HG03565 (cell line): ENCODE measurements around the gene INPP5J.
"Not testable (repeated sequence)": the region's sequence is repeated elsewhere in the genome, so short reads cannot be mapped to it uniquely, and the experiment has no call there.

ENCODE experiments used
- ATAC-seq: cut with Tn5 transposase; IDR thresholded peaks from one replicate; pipeline ENCODE4 v1.9.1; 2021; ENCODE audit warnings: mild to moderate bottlenecking, moderate library complexity; ENCODE audit not compliant: unreplicated experiment

INPP5J gene

DNA sequence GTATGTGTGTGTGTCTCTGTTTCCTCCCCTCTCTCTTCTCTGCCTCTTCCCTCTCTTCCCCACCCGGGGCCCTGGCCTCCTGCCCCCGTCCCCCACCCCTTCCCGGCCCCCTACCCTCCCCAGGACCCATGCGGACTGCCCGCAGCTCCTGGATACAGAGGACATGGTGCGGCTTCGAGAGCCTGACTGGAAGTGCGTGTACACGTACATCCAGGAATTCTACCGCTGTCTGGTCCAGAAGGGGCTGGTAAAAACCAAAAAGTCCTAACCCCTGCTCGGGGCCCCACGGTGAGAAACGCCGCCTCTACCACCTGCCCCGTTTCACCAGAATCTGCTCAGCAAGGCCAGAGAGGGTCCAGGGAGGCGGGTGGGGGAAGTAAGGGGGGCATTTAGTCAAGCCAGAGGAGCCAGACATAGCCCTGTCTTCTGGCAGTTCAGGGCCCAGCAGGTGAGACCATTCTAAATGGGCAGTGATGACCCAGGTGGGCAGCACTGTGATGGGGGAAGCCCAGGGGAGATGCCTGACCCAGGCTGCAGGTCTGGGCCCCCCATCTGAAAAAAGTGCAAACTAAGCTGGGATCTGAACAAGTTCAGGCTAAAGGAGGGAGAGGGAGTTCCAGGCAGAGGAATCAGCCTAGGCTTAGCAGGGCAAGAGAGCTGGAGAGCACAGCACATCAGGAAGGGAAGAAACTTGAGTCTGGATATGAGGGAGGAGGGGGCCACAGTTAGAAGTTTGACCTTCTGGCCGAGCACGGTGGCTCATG is 21.8 kb upstream of the INPP5J start:
- ATAC-seq, result no peak

DNA sequence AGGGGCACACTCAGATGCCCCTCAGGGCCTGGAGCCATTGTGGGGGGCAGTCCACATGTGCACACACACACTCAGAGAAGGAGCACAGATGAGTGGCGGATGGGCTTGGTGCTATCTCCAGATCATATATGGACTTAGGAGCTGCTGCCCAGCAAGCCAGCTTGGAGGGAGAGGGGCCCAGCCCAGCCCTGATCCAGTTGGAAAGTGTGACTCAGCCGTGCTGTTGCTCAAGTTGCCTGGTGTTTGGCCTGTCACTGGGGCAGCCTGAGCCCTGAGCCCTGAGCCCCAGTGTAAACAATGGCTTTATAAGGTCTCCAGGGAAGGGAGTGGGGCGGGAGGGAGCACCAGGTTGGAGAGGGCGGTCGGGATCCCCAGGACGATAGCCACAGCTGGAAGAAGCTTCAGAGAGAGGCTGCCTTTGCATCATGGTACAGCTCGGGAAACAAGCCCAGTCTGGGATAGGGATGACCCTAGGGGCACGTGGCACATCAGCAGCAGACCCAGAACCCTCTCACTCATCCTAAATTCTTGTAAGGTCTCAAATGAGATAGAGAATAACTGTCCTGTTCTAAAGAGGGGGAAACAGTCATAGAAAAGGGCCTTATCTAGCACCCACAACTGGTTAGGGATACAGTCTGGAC is 20.2 kb upstream of the INPP5J start:
- ATAC-seq, result no peak

DNA sequence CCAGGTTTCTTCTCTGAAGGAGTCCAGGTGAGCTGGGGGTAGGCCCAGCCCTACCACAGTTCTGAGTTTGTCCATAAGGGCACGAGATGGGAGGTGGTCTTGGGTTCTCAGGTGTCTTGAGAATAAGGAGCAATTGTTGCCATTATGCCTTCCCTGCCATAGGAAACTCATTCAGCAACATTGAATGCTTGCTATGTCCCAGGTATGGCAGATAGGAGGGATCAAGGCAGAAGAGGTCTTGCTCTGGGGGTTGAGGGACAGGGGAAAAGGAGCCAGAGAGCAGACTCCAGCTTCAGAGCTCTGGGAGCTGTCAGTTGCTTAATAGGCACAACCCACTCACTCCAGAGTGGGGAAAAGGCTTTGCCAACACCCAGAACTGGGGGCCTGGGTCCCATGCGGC is 19.7 kb upstream of the INPP5J start:
- no peak for ATAC-seq

DNA sequence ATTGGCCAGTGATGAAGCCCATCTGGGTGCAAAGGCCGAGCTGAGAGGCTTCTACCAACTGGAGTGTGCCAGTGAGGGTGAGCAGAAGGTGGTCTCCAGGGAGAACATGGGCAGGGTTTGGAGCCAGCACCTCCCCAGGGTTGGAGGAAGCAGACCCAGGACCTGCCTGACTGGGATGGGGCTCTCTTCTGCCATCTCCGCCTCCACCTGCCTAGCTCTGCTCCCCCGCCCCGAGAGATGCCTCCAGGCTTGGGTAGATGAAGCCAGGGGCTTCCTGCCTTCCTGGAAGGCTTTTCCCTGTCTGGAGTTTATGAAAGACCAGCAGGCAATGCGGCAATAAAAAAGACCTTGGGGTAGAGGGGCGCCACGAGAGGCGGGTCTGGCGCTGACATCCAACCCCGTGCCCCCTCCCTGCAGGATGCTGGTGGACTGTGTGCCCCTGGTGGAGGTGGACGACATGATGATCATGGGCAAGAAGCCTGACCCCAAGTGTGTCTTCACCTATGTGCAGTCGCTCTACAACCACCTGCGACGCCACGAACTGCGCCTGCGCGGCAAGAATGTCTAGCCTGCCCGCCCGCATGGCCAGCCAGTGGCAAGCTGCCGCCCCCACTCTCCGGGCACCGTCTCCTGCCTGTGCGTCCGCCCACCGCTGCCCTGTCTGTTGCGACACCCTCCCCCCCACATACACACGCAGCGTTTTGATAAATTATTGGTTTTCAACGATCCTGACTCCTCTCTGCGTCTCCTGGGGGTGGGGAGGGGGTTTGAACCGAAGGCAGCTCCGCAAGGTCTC is 18.7 kb upstream of the INPP5J start:
- ATAC-seq, result no peak

GRCh38 chr22:31104869-31105268 is 17.9 kb upstream of the INPP5J start:
- no peak for ATAC-seq

DNA sequence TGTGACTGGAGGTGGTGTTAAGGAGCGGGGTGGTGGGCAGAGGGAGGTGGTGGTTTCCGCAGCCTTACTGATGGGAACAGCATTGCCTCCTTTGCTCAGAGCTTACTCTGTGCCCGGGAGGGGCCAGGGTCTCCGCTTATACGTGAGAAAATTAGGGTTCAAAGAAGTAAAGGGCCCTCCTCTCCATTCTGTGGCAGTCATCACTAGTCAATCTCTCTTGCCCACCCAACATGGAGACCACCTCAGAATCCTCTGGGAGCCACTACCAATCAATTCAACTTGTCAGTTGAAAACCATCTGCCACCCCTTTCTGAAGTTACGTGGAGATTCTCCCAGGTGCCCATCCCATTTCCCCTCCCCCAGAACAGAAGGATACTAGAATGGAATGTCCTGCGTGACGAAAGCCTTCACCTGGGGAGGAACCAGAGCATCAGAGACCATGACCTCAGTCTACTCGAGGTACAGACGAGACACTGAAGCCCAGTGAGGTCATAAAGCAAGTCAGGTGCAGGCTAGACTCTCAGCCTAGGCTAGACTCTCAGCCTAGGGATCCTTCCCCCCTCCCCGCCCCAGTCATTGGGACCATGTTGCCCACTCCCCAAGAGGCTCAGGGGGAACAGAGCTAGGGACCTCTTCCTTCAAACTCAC is 17.4 kb upstream of the INPP5J start:
- no peak for ATAC-seq

DNA sequence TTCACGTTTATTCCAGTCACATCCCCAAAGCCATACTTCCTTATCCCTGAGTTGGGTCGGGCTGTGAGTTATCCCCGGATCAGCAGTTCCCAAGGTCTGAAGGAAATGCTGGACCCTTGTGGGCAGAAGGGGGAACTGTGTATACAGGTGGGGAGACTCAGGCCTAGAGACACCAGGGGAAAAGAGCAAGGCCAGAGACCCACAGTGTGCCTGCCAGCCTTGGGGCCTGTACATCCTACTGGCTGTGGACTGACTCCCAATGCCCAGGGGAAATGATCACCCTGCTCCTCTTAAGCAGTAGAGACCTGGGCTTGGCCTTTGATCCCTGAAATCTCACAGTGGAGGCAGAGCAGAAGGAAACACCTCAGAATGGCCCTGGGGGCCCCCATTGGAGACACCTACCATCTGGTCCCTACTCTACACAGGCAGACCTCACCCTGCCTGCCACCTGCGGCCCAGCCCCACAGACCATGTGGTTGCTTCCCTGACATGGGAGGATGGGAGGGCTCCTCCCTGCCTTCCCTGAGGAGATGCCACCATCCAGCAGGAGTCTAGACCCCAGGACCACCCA is 16.7 kb upstream of the INPP5J start:
- ATAC-seq, result no peak

DNA sequence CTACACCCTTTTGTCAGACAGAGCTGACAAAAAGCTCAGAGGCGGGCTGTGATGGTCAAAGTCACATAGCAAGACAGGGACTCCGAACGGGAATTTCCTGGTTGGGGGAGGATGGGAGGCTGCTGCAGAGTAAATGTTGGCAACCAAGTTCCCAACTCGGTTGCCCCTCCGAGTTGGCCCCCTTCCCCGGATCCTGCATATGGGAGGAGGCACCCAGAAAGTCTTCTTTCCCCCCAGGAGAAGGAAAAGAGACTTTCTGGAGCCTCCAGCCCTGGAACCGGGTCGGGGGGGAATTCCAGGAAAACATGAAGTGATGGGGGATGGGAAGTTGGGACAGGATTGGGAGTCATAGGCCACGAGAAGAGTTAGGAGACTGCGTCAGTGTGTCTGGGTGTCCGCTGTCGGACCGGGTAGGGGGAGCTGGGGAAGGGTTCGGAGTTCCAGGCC is 16.0 kb upstream of the INPP5J start:
- ATAC-seq, result no peak

- ATAC-seq, result peak; percentile 60
Measured at GRCh38 chr22:31107178-31107893, 15.4 kb upstream of the INPP5J start, which contains the start of gene SELENOM. Gene SELENOM, minus strand, starts transcription at chr22:31107568. Its CDS starts 63 bp downstream, at chr22:31107505.

DNA sequence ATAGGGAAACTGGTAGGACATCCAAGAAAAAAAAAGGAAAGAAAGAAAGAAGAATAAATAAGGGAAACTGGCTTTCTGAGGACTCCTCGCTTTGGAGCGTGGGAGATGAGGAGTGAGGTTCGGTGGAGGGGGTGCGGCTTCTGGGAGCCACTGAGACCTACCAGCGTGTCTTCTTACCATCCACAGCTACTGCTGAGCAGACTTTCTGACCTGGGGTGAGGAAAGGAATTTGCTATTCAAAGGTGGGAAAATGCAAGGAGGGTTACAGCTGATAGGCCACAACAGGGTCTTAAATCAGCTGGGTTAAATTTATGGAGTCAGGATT is 14.9 kb upstream of the INPP5J start:
- ATAC-seq, result peak; percentile 9

DNA sequence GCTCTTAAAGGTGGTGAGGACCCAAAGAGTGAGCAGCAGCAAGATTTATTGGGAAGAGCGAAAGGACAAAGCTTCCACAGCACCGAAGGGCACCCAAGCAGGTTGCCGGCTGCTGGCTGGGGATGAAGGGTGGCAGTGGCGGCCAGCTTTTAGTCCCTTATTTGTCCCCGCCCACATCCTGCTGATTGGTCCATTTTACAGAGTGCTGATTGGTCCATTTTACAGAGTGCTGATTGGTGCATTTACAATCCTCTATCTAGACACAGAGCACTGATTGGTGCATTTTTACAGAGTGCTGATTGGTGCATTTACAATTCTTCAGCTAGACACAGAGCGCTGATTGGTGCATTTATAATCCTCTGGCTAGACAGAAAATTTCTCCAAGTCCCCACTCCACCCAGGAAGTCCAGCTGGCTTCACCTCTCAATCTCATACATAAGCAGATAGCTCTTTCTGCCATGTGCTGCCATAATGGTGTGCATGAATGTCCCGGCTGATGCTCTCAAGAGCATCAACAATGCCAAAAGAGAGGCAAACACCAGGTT is 10.1 kb upstream of the INPP5J start:
- not testable (repeated sequence) for ATAC-seq

- no peak for ATAC-seq
Measured at GRCh38 chr22:31118046-31118820, 4.5 kb upstream of the INPP5J start.

GRCh38 chr22:31119026-31119717 is 3.6 kb upstream of the INPP5J start:
- ATAC-seq, result no peak

DNA sequence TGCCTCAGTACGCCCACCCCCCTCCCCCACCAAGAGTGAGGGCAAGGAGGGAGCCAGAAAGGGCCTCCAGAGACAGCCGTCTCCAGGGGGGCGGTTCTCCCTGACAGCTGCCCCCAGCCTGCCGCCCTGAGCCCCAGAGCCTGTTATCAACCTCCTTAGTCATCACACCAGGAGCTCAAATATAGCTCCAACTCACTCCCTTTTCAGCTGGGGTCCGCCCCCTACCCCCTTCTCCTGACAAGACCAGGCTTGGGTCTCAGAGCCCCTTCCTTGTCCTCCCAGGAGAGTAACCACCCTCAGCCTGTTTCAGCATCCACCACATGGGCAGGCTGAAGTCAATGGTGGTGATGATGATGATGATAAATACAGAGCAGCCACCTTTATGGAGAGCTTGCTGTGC is 2.5 kb upstream of the INPP5J start:
- no peak for ATAC-seq

GRCh38 chr22:31120642-31121041 is 2.1 kb upstream of the INPP5J start:
- ATAC-seq, result no peak

GRCh38 chr22:31121403-31121802 is 1.4 kb upstream of the INPP5J start:
- ATAC-seq, result no peak

DNA sequence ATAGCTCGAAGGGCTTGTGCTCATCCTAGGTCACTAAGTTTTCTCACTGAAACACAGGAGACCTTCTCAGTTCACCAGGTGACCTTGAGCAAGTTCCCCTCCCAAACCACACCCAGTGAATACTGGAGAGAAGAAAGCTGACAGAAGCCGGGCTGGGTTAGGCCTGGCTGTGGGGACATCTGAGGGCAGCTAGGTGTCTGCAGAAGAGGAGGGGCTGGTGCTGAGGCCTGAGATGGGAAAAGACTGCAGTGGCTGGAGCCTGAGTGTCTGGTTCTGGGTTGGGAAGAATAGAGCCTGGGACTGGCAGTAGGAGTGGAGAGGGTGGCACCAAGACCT is 602 bp upstream of the INPP5J start:
- no peak for ATAC-seq

- no peak for ATAC-seq
Measured at GRCh38 chr22:31123292-31123602, 481 bp downstream of the INPP5J start.

DNA sequence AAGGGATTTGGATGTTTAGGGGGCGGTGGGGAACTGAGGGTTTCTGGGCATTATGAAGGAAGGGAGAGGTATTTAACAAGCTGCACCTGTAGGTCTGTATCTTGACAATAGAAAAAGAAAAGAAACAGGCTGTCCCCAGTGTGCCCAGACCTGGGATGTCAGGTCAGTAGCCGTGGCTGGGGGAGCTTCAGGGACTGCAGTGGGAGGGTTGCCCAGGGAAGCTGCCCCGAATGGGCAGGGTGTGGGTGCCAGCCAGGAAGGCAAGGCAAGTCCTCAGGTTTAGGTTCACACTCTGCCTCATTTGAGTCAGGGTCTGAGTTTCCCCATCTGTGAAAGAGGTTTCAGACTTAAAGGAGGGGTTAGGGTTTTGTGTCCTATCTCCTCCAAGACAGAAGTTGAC is 1.5 kb downstream of the INPP5J start:
- no peak for ATAC-seq
